HPDE6-E6E7 (cell line): Measurements from ENCODE around the gene NME3.

ENCODE experiments used
- DNase-seq: peaks from one replicate; pipeline ENCODE4 v3.0.0; 2011; ENCODE audit warnings: missing footprints; ENCODE audit errors: extremely low spot score

NME3 gene

GRCh38 chr16:1726661-1727502 lies 44.5 kb downstream of the NME3 start:
- no peak for DNase-seq

GRCh38 chr16:1724491-1724890 lies 46.9 kb downstream of the NME3 start:
- DNase-seq, result no peak

- no peak for DNase-seq
These were observed 47.7 kb downstream of the NME3 start for GRCh38 chr16:1723450-1724147.

GRCh38 chr16:1721372-1721771 lies 50.0 kb downstream of the NME3 start:
- no peak for DNase-seq
